Effector memory CD8-positive, alpha-beta T cell (primary cell): ENCODE measurements around the gene C16orf82.

Source experiments
- ATAC-seq: fragments of 150-1000 bp; cut with Tn5 transposase; replicated peaks from 2 replicates; pipeline ENCODE4 v1.10.0; 2021; ENCODE audit warnings: mild to moderate bottlenecking, moderate library complexity
- DNase-seq, 3 experiments: peaks; one replicate each; pipeline ENCODE4 v3.0.0; 2021
- H3K27ac Mint-ChIP-seq, 2 donors: one replicate each; pipeline ENCODE4 v1.8.0; 2022; ENCODE audit warnings: mild to moderate bottlenecking in 2 of 2, mixed read lengths in 2 of 2, moderate library complexity in 2 of 2
- H3K27me3 Mint-ChIP-seq, 2 donors: one replicate each; pipeline ENCODE4 v1.8.0; 2022; ENCODE audit warnings: mixed read lengths in 2 of 2
- H3K36me3 Mint-ChIP-seq: one replicate; pipeline ENCODE4 v1.8.0; 2022; ENCODE audit warnings: mild to moderate bottlenecking, moderate library complexity, mixed read lengths; ENCODE audit not compliant: insufficient read depth
- H3K4me1 Mint-ChIP-seq, 2 donors: one replicate each; pipeline ENCODE4 v1.8.0; 2022; ENCODE audit warnings: low read depth in 2 of 2, mixed read lengths in 2 of 2
- H3K4me3 Mint-ChIP-seq, 2 donors: one replicate each; pipeline ENCODE4 v1.8.0; 2022; ENCODE audit warnings: mild to moderate bottlenecking in 2 of 2, mixed read lengths in 2 of 2, moderate library complexity in 2 of 2
- H3K9me3 Mint-ChIP-seq, 2 donors: one replicate each; pipeline ENCODE4 v1.8.0; 2022; ENCODE audit warnings: mixed read lengths in 2 of 2
- total RNA-seq, 9 experiments: gene quantifications; one replicate each; lab custom pipeline; 2026; lab: John Stamatoyannopoulos, UW

Gene C16orf82
- 0 reads per million in 9 experiments for total RNA-seq

- Mint-ChIP-seq H3K27me3 (peaks cover 47 to 91% of the 10 kb centered on the region in 2 donors), H3K36me3 (no peaks in the 10 kb centered on the region), H3K27ac (no peak within 1 kb of the TSS), H3K4me1 (no peaks in the 10 kb centered on the region), H3K4me3 (no peak within 1 kb of the TSS), H3K9me3 (no peaks in the 10 kb centered on the region)
- no peak for ATAC-seq
- no peak for DNase-seq
These were observed at the start of gene C16orf82 for GRCh38 chr16:27066668-27067537. Gene C16orf82, plus strand, starts transcription at chr16:27066927.

DNA sequence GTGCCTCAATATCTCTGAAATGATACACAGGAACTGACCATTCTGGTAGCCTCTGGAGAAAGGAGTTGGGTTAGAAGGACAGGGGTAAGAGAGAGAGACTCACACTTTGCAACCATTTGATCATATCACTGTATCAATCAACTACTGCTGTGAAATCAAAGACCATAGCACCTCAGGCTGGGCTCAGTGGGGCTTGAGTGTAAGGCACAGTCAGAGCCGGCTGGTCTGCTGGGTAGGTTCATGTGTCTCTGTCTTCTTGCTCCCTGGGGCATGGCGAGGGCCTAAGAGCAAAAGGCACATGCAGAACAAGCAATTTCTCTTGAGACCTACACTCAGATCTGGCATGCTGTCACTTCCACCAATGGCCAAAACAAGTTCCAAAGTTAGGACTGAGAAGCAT lies 46.7 kb upstream of the C16orf82 start:
- ATAC-seq (no peak), DNase-seq (no peak)
- H3K36me3 Mint-ChIP-seq = no peaks in the 10 kb centered on the region
- H3K4me3 Mint-ChIP-seq = no peak overlapping the region
- peaks cover 27 to 58% of the 10 kb centered on the region in 2 donors for H3K27me3 Mint-ChIP-seq
- no peak overlapping the region for H3K27ac Mint-ChIP-seq
- H3K9me3 Mint-ChIP-seq = no peaks in the 10 kb centered on the region
- no peaks in the 10 kb centered on the region for H3K4me1 Mint-ChIP-seq

- H3K9me3 Mint-ChIP-seq = no peaks in the 10 kb centered on the region
- no peak overlapping the region for H3K4me3 Mint-ChIP-seq
- H3K4me1 Mint-ChIP-seq = no peaks in the 10 kb centered on the region
- H3K36me3 Mint-ChIP-seq = no peaks in the 10 kb centered on the region
- ATAC-seq = no peak
- peaks cover 7 to 54% of the 10 kb centered on the region in 2 donors for H3K27me3 Mint-ChIP-seq
- H3K27ac Mint-ChIP-seq = no peak overlapping the region
- no peak for DNase-seq
These were observed 42.7 kb upstream of the C16orf82 start for GRCh38 chr16:27024010-27024409.

GRCh38 chr16:27025581-27025980 lies 41.1 kb upstream of the C16orf82 start:
- Mint-ChIP-seq H3K27ac (no peak overlapping the region), H3K27me3 (peaks cover 6 to 61% of the 10 kb centered on the region in 2 donors), H3K9me3 (no peaks in the 10 kb centered on the region), H3K4me1 (no peaks in the 10 kb centered on the region), H3K4me3 (no peak overlapping the region), H3K36me3 (no peaks in the 10 kb centered on the region)
- DNase-seq (no peak), ATAC-seq (no peak)

GRCh38 chr16:27027971-27028370 lies 38.8 kb upstream of the C16orf82 start:
- Mint-ChIP-seq H3K4me1 (no peaks in the 10 kb centered on the region), H3K4me3 (no peak overlapping the region), H3K27ac (no peak overlapping the region), H3K9me3 (no peaks in the 10 kb centered on the region), H3K27me3 (peaks cover 6 to 47% of the 10 kb centered on the region in 2 donors), H3K36me3 (no peaks in the 10 kb centered on the region)
- ATAC-seq (no peak), DNase-seq (no peak)

DNA sequence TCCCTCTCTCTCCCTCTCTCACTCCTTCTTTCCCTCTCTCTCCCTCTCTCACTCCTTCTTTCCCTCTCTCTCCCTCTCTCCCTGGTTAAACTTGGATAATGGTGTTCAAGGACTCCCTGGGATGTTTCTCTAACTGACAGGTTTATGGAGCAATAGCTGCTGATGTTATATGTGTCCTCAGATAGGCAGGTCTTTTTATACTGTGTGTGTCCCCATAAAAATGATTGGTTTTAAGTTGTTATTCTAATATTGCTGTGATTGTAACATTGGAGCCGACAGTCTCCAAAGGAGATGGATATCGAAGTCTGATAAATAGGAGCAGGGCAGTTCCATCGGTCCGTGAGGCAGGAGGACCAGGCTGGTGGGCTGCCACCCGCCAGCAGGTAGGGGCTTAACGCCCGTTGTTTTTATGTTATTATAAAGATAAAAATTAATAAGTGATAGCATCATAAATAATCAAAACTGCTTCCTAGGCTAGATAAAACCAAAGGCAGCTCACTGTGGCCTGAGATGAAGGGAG lies 38.1 kb upstream of the C16orf82 start:
- Mint-ChIP-seq H3K36me3 (no peaks in the 10 kb centered on the region), H3K27ac (no peak overlapping the region), H3K27me3 (peaks cover 10 to 47% of the 10 kb centered on the region in 2 donors), H3K9me3 (no peaks in the 10 kb centered on the region), H3K4me3 (no peak overlapping the region), H3K4me1 (no peaks in the 10 kb centered on the region)
- ATAC-seq (no peak), DNase-seq (no peak)

- no peak for ATAC-seq
- Mint-ChIP-seq H3K27me3 (peaks cover 12 to 55% of the 10 kb centered on the region in 2 donors), H3K4me3 (no peak overlapping the region), H3K4me1 (no peaks in the 10 kb centered on the region), H3K36me3 (no peaks in the 10 kb centered on the region), H3K9me3 (no peaks in the 10 kb centered on the region), H3K27ac (no peak overlapping the region)
- DNase-seq = no peak
These were observed 37.2 kb upstream of the C16orf82 start for GRCh38 chr16:27029525-27029924.

GRCh38 chr16:27033281-27033979 lies 33.3 kb upstream of the C16orf82 start:
- Mint-ChIP-seq H3K4me3 (no peak overlapping the region), H3K9me3 (no peaks in the 10 kb centered on the region), H3K4me1 (no peaks in the 10 kb centered on the region), H3K27me3 (peaks cover 32 to 82% of the 10 kb centered on the region in 2 donors), H3K36me3 (no peaks in the 10 kb centered on the region), H3K27ac (no peak overlapping the region)
- DNase-seq (no peak), ATAC-seq (no peak)

GRCh38 chr16:27040732-27041131 lies 26.0 kb upstream of the C16orf82 start:
- no peak for ATAC-seq
- H3K4me1 Mint-ChIP-seq = no peaks in the 10 kb centered on the region
- peaks cover 30 to 35% of the 10 kb centered on the region in 2 donors for H3K27me3 Mint-ChIP-seq
- no peak overlapping the region for H3K27ac Mint-ChIP-seq
- H3K4me3 Mint-ChIP-seq = no peak overlapping the region
- DNase-seq = no peak
- H3K36me3 Mint-ChIP-seq = peaks cover 3% of the 10 kb centered on the region
- no peaks in the 10 kb centered on the region for H3K9me3 Mint-ChIP-seq

DNA sequence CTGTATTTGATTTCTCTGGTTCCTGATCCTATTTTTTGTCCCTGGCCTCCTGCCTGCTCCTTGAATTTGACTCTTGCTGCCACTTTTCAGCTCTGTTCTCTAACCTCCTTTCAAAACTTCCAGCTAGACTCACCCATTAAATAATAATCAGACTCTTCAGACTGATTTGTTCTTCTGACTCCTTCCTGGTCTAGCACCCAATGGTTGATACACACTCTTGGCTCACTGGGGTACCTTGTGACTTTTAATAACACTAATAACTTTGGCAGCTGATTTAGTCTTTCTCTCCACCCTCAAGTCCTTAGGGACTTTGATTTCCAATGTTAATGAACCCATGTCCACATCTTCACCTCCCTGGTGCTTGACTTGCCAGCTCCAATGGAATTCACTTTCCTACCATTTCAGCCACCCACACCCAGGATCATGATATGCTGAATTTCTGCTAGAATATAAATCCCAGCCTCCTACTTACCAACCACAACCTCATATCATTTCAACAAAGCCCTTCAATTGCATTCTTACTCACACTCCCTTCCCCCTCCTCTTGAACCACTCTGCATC lies 19.7 kb upstream of the C16orf82 start:
- Mint-ChIP-seq H3K4me1 (no peaks in the 10 kb centered on the region), H3K4me3 (no peak overlapping the region), H3K27me3 (peaks cover 0 to 4% of the 10 kb centered on the region in 2 donors), H3K27ac (no peak overlapping the region), H3K36me3 (no peaks in the 10 kb centered on the region), H3K9me3 (no peaks in the 10 kb centered on the region)
- ATAC-seq (no peak), DNase-seq (no peak)

GRCh38 chr16:27048316-27048715 lies 18.4 kb upstream of the C16orf82 start:
- Mint-ChIP-seq H3K4me1 (no peaks in the 10 kb centered on the region), H3K27me3 (peaks cover 0 to under 1% of the 10 kb centered on the region in 2 donors), H3K9me3 (no peaks in the 10 kb centered on the region), H3K36me3 (no peaks in the 10 kb centered on the region), H3K27ac (no peak overlapping the region), H3K4me3 (no peak overlapping the region)
- DNase-seq (no peak), ATAC-seq (no peak)

- H3K27ac Mint-ChIP-seq = no peak overlapping the region
- H3K36me3 Mint-ChIP-seq = no peaks in the 10 kb centered on the region
- DNase-seq (no peak), ATAC-seq (no peak)
- H3K4me1 Mint-ChIP-seq = no peaks in the 10 kb centered on the region
- H3K9me3 Mint-ChIP-seq = no peaks in the 10 kb centered on the region
- H3K27me3 Mint-ChIP-seq = no peaks in the 10 kb centered on the region
- no peak overlapping the region for H3K4me3 Mint-ChIP-seq
These were observed 17.6 kb upstream of the C16orf82 start for GRCh38 chr16:27049117-27049516.

DNA sequence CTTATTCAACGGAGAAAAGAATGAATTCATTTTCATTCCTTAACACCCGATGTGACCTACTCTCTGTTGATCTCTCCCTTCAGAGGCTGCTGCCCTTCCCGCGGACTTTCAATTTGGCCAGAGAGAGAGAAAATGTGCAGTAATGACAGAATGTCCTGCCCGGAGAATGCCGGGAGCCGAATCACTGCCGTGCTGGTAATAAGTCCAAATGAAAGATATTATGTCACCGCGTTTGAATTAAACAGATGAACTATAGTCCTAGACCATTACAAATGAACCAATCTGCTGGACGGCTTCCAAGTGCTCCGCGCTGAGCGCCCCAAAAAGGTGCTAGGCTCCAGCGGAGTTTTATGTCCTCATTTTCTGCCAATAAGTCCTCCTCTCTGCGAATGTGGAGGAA lies 14.7 kb upstream of the C16orf82 start:
- no peaks in the 10 kb centered on the region for H3K36me3 Mint-ChIP-seq
- no peak for DNase-seq
- no peak overlapping the region for H3K27ac Mint-ChIP-seq
- no peaks in the 10 kb centered on the region for H3K4me1 Mint-ChIP-seq
- no peaks in the 10 kb centered on the region for H3K27me3 Mint-ChIP-seq
- H3K9me3 Mint-ChIP-seq = no peaks in the 10 kb centered on the region
- ATAC-seq = no peak
- H3K4me3 Mint-ChIP-seq = no peak overlapping the region
